Fibroblast of skin of right biceps (primary cell): ENCODE data around the gene GOLGA6L6.
"Not testable (repeated sequence)": the region's sequence is repeated elsewhere in the genome, so short reads cannot be mapped to it uniquely, and the experiment has no call there.

Source experiments
- DNase-seq: peaks from one replicate; pipeline ENCODE4 v3.0.0-alpha.2; 2013

GOLGA6L6 gene

GRCh38 chr15:20541700-20542099 is at the start of gene GOLGA6L6:
Gene GOLGA6L6 (minus strand): TSS chr15:20541800. CDS start chr15:20541709, 91 bp downstream.
- DNase-seq, result not testable (repeated sequence)

GRCh38 chr15:20590069-20590468 is 48.5 kb upstream of the GOLGA6L6 start:
- DNase-seq, result not testable (repeated sequence)

- not testable (repeated sequence) for DNase-seq
Measured at GRCh38 chr15:20586821-20587220, 45.2 kb upstream of the GOLGA6L6 start.

- DNase-seq, result not testable (repeated sequence)
Measured at GRCh38 chr15:20582726-20583115, 41.1 kb upstream of the GOLGA6L6 start.

GRCh38 chr15:20582109-20582725 is 40.6 kb upstream of the GOLGA6L6 start:
- DNase-seq, result not testable (repeated sequence)

GRCh38 chr15:20581261-20582108 is 39.9 kb upstream of the GOLGA6L6 start:
- DNase-seq, result not testable (repeated sequence)

- not testable (repeated sequence) for DNase-seq
Measured at GRCh38 chr15:20579662-20580061, 38.1 kb upstream of the GOLGA6L6 start.

- not testable (repeated sequence) for DNase-seq
Measured at GRCh38 chr15:20551289-20551688, 9.7 kb upstream of the GOLGA6L6 start.

GRCh38 chr15:20505926-20506658 is 35.5 kb downstream of the GOLGA6L6 start:
- not testable (repeated sequence) for DNase-seq

GRCh38 chr15:20502839-20503238 is 38.8 kb downstream of the GOLGA6L6 start:
- DNase-seq, result not testable (repeated sequence)

- not testable (repeated sequence) for DNase-seq
Measured at GRCh38 chr15:20501512-20502222, 39.9 kb downstream of the GOLGA6L6 start.

- not testable (repeated sequence) for DNase-seq
Measured at GRCh38 chr15:20497781-20498180, 43.8 kb downstream of the GOLGA6L6 start.

GRCh38 chr15:20493035-20493434 is 48.6 kb downstream of the GOLGA6L6 start:
- not testable (repeated sequence) for DNase-seq

- DNase-seq, result not testable (repeated sequence)
Measured at GRCh38 chr15:20492598-20492997, 49.0 kb downstream of the GOLGA6L6 start.

GRCh38 chr15:20489320-20489719 is 52.3 kb downstream of the GOLGA6L6 start:
- not testable (repeated sequence) for DNase-seq
